HG02870 (cell line): Measurements from ENCODE around the gene BTBD16.

Experiments
- ATAC-seq: cut with Tn5 transposase; IDR thresholded peaks from one replicate; pipeline ENCODE4 v1.9.1; 2021; ENCODE audit warnings: mild to moderate bottlenecking, moderate library complexity; ENCODE audit not compliant: unreplicated experiment

BTBD16 gene

DNA sequence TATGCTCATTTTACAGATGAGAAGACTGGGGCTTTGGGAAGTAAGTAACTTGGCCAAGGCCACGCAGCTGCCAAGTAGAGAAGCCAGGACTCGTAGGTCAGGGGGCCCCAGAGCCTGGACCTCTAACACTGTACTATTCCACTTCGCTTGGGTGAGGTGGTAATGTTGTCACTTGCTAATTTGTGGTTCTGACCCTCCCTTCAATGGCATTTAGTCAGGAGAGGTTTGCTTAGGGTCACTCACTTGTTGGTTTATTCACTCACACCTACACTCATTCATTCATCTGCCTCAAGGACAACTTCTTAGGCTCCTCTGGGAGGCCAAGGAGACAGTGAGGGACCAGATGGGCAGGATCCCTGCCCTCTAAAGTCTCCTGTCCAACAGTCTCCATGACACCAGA, 21.3 kb downstream of the BTBD16 start:
- no peak for ATAC-seq

- no peak for ATAC-seq
Measured at GRCh38 chr10:122293156-122293960, 22.3 kb downstream of the BTBD16 start.

- no peak for ATAC-seq
Measured at GRCh38 chr10:122293961-122294380, 22.9 kb downstream of the BTBD16 start.

- no peak for ATAC-seq
Measured at GRCh38 chr10:122294511-122295450, 23.7 kb downstream of the BTBD16 start.

DNA sequence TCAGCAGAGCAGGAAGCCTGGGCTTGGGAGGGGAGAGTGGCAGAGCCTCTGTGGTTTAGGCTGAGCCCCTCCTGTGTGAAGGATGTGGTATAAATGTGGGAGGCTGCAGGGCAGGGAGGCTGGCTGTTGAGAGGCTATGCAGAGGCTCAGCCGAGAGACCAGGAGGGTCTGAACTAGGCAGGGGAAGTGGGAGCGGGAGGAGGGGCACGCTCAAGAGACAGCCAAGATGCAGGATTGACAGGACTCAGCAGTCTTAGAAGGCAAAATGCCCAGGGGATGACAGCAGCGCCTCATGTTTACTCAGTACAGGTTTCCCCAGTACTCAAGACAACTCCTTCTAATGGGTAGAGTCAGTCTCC, 24.3 kb downstream of the BTBD16 start:
- ATAC-seq, result no peak

DNA sequence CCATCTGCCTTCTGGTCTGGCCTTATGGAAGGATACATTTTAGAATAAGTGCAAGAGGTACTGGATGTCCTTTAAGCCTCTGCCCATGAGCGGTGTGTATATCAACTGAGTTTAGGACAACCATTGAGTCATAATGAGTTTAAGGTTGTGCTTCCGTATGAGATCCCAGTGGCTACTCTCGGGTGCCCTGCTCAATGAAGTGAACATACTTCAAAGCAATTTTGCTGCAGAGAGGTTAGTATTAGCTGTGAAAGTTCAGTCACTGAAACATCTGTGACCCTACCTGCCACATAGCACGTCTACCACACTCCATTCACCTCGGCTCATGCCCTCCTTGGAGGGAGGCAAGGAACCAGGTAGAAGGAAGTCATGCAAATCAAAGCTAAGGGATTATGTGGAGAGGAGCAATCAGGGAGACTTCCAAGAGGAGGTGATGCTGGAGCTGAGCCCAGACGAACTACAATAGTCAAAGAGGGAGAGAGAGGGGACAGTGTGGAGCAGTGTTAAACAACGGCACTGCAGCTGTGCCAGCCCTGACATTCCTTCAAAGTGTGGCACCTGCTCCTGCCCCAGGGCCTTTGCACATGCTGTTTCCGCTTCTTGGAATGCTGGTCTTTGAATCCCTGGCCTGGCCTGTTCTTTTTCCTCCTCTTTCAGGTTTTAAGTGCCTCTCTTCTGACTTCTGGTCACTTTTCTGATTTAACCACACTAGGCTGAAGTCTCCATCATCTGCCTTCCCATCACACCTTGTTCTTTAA, 25.4 kb downstream of the BTBD16 start:
- ATAC-seq, result no peak

DNA sequence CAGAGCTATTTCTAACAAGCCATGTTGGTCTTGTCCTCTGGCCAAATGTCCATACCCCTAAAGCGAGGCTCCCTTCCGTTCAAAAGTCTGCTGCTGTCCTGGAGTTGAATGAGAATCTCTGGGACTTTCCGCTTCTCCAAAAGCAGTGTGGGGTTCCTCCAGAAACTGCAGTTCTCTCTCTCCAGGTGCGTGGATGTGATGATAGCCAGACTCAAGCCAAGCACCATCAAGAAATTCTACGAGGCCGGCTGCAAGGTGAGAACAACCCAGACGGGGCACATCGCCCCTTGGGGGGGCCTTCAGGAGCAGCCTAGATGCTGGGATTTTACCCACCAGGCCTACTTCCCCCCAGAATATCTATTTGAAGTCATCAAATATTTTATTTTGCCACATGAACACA, 26.5 kb downstream of the BTBD16 start:
- no peak for ATAC-seq

- ATAC-seq, result no peak
Measured at GRCh38 chr10:122298206-122298597, 27.1 kb downstream of the BTBD16 start.

DNA sequence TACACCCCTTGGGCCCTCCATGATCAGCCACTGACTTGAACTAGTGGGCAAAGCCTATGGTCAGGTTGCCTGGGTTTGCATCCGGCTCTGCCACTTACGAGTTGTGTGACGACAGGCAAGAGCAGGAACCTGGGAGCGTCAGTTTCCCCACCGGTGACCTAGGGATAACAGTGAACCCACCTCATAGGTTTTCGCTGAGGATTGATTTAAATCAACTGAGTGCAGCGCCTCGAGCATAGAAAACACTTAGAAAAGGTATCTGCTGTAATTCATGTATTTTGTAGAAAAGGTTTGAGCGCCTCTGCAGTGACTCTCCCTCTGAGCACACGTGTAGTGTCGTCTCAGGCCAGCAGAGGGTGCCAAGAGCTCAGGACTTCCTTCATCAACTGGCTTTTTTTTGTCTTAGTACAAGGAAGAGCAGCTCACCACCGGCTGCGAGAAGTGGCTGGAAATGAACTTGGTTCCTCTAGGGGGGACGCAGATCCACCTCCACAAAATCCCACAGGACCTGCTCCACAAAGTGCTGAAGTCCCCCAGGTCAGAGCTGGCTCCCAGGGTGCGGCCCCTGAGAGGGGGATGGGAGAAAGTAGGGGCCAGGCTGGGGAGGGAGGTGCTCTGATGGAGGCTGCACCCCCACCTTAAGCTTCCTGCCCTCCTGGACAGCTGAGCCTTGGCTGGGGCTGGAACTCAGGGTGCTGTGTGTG, 27.7 kb downstream of the BTBD16 start:
- peak; percentile 70 for ATAC-seq

DNA sequence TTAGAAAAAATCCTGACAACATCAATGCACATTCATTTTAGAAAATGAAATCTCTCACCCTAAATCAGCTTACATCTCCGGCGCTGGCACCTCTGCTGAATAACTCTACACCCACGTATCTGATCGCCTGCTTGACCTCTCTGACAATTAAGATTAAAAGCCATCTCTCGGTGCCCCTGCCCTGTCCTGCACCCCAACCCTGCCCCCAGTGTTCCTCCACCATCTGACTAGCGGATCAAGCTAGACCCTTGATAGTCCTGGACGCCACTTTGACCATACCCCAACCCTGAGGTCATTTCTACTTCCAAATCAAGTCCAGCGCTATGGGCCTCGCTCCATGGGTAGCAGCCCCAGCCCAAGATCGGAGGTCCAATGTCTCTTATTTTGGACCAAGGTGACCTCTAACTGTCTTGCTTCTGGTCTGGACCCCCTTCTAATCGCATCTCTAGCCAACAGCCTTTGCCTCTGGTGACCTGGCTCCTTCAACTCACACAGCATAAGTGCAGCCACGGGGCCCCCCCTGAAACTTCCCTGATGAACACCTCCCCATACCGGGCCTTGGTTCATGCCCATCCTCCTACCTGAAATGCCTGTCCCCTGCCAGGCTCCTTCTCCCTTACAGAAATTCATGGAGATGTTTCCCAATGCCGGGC, 28.5 kb downstream of the BTBD16 start:
- ATAC-seq, result no peak

GRCh38 chr10:122301055-122301810, 30.1 kb downstream of the BTBD16 start:
- no peak for ATAC-seq

DNA sequence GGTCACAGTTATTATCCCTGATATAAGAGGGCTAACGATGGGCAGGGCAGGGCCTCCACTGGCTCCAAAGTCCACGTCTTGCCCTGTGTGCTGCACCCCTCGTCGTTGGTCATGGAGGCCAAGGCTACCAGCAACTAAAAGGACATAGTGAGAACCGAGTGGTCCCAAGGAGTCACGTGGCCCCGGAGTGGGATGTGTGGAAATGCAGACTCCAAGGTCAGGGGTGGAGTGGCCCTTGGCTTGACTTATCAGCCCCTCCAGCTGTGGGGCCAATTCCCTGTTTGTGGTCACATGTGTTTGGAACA, 30.7 kb downstream of the BTBD16 start:
- ATAC-seq, result no peak

GRCh38 chr10:122302315-122302714, 31.2 kb downstream of the BTBD16 start:
- no peak for ATAC-seq

GRCh38 chr10:122303271-122304053, 32.4 kb downstream of the BTBD16 start:
- no peak for ATAC-seq

DNA sequence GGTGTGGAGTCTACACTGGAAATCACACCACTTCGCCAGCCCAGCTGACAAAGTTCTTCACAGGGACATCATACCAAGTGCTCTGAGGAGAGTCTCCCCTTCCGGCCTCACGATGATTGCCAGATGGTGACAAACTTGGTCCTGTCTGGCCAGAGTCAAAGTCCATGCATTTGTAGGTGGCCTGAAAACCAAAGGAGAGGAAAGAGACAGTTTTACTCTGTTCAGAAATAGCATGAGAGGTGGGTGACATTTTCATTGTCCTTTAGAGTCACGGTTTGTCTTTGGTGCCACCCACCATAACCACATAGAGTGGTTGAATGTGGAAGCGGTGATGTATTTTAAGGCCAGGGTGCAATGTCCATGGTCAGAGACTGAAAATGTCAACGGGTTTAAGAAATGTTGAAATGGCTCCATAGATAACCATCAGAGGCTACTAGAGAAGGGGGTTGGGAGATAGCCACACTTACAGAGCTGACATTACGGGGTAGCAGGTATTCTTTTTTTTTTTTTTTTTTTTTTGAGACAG, 33.0 kb downstream of the BTBD16 start:
- ATAC-seq, result no peak

DNA sequence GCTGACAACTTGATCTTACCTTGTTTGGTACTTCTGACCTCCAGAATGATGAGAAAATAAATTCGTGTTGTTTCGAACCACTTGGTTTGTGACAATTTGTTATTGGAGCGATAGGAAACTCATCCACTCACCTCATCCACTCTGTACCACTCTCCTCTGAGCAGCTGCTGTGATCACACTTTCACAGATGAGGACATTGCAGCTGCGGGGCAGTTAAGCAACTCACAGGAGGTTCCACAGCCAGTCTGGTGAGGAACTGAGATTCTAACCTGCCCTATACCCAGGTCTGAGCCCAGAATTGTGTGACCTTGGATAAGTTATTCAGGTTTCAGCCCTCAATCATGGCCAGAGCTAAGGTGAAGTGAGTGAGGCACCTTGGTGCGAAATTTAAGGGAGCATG, 35.2 kb downstream of the BTBD16 start:
- no peak for ATAC-seq

GRCh38 chr10:122306744-122307143, 35.6 kb downstream of the BTBD16 start:
- no peak for ATAC-seq

- ATAC-seq, result peak; percentile 68
Measured at GRCh38 chr10:122307669-122308416, 36.7 kb downstream of the BTBD16 start.
